Inflammatory macrophage (primary cell): ENCODE measurements around the gene PRELID2.
"Not testable (repeated sequence)": the region's sequence is repeated elsewhere in the genome, so short reads cannot be mapped to it uniquely, and the experiment has no call there.

Experiments used
- DNase-seq, 2 donors: peaks; one replicate each; pipeline ENCODE4 v3.0.0-alpha.2; 2020 to 2022

Gene PRELID2

DNA sequence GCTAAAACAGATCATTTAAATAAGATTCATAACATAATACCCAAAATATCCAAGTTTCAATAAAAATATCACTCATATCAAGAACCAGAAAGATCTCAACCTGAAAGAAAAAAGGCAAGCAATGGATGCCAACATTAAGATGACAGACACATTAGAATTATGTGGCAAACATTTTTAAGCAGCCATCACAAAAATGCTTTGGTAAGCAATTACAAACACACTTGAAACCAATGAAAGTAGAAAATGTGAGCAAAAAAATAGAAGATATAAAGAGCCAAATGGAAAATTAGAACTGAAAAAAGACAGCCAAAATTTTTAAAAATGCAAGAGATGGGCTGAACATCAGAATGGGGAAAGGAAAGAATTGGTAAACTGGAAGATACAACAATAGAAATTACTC is 96.9 kb downstream of the PRELID2 start:
- DNase-seq = no peak

DNA sequence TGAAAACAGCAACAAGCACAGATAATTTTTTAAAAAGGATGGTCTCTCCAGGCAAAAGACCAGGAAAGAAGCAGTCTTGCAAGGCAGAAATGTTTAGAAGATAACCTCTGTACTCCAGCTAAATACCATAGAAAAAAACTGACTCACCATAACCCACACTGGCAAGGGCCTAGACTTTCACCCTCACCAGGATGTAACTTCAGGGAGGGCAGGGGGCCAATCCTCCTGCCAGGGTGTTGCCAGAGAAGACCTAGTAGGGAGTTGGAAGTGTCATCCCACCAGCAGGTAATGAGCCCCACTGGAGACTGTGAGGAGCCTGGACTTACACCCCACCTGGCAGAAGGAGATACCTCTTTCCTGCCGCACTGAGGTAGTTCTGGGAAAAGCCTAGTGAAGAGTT is 97.6 kb downstream of the PRELID2 start:
- no peak for DNase-seq

DNA sequence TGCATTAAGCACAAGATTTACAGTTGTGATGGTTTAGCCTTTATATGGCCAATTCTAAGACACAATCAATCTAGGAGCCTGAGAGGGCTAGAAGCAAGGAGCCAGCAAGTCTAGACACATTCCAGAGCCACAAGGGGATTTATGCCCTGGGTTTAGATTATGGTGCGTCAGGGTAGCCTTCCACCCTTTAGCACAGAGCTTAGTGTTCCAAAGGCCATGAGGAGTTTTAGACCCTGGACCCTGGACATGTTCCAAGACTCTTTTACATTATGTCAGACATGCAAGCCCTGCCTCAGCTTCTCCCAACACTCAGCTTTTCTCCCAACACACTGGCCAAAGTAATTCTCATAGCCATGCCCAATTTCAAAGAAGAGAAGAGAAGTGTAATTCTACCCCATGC is 105.2 kb downstream of the PRELID2 start:
- not testable (repeated sequence) for DNase-seq

DNA sequence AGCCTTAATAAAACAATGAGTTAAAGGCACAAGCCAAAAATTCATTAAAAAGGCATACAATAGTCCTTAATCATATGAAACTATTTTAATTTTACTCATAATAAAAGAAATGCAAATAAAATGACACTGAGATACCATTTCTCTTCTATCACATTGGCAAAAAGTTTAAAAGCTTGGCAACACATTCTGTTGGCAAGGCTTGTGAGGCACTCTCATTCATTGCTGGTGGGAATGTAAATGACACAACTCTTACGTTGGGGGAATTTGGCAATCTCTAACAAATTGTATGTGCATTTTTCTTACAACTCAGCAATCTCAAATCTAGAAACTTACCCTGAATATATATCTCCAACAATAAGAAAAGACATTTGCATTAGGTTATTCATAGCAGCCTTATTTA is 111.6 kb downstream of the PRELID2 start:
- DNase-seq = no peak

DNA sequence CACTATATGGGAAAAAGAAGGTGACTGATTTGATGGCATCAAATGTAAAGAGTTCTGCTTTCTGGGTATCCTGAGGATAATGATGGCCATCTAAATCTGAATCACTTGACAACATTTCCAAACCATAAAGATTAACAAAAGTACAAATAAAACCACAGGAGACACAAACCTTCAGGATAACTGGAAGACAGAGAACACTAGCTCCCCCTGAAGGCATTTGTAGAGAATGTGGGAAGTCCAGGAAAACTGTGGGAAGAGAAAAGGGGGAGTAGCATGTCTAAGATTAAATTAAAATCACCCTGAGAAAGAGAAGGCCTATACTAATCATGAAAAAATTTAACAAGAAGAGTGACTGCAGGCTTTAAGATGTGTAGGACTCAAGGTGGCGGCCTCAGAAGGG is 116.2 kb downstream of the PRELID2 start:
- no peak for DNase-seq

DNA sequence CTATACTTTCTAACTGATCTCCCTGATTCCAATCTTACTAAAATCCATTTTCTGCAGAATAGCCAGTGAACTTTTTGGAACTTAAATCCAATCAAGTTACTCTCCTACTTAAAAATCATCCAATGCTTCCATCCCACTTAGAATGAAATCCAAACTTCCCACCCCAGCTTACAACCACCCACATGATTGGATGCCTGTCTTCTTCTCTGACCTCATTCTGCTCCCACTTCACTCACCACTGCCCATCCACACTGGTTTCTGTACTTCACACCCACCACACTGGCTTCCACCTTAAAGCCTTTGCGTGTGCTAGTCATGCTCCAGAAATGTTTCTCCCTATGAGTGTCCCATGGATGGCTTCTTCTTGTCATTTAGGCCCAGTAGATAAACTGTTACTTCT is 119.7 kb downstream of the PRELID2 start:
- no peak for DNase-seq

DNA sequence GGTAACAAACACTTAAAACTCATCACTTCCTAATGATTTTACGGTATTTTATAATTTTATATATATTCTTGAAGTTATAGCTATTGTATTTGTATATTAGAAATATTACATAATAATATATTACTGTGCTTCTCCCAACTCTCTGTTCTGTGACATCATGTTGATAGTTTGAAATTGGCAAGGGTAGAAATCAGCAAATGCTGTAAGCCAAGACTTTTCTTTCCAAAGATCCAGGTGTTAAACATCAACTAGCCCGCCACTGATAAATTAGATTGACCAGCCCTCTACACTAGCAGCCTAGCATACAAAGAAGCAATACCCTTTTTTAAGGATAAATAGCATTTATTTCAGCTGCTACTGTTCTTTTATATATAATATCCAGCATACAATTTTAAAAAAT is 122.9 kb downstream of the PRELID2 start:
- DNase-seq = no peak

DNA sequence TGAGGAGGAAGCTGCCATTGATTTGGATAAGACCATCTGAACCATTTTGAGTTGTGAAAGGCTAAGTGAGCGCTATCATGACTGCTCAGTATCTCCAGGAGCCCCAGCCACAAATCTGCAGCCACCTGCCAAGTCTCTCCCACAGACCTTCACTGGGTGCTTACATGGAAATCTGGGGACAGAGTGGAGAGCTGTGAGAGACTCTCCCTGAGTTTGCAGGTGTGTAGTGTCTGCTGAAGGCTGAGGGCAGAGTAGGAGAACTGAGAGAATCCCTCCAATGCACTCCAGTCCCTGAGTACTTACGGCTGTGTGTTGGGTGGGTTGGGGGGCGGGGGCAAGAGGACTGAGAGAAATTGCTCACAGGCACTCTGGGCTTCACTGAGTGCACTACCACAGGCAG is 123.7 kb downstream of the PRELID2 start:
- no peak for DNase-seq
